Smooth muscle cell of the brain vasculature (primary cell): Measurements from ENCODE around the gene MTARC2.

Experiments
- DNase-seq: peaks from one replicate; pipeline ENCODE4 v3.0.0-alpha.2; 2012; ENCODE audit warnings: low read depth, low spot score

MTARC2 gene

GRCh38 chr1:220800262-220800661 is 52.1 kb downstream of the MTARC2 start:
- DNase-seq, result no peak

GRCh38 chr1:220803401-220804201 is 55.5 kb downstream of the MTARC2 start:
- DNase-seq, result no peak

GRCh38 chr1:220804202-220804586 is 56.1 kb downstream of the MTARC2 start:
- no peak for DNase-seq

GRCh38 chr1:220806408-220806807 is 58.3 kb downstream of the MTARC2 start:
- no peak for DNase-seq

GRCh38 chr1:220807726-220808125 is 59.6 kb downstream of the MTARC2 start:
- no peak for DNase-seq

- peak; percentile 45 for DNase-seq
Measured at GRCh38 chr1:220808345-220809186, 60.4 kb downstream of the MTARC2 start.

GRCh38 chr1:220809187-220809550 is 61.0 kb downstream of the MTARC2 start:
- no peak for DNase-seq

GRCh38 chr1:220809704-220810103 is 61.6 kb downstream of the MTARC2 start:
- DNase-seq, result no peak

- DNase-seq, result peak; percentile 36
Measured at GRCh38 chr1:220810179-220810653, 62.1 kb downstream of the MTARC2 start.

- DNase-seq, result no peak
Measured at GRCh38 chr1:220810963-220811362, 62.8 kb downstream of the MTARC2 start.

- no peak for DNase-seq
Measured at GRCh38 chr1:220811695-220812094, 63.6 kb downstream of the MTARC2 start.

GRCh38 chr1:220812308-220812707 is 64.2 kb downstream of the MTARC2 start:
- DNase-seq, result no peak

GRCh38 chr1:220813013-220813412 is 64.9 kb downstream of the MTARC2 start:
- no peak for DNase-seq

- no peak for DNase-seq
Measured at GRCh38 chr1:220815409-220815808, 67.3 kb downstream of the MTARC2 start.

- no peak for DNase-seq
Measured at GRCh38 chr1:220817907-220818306, 69.8 kb downstream of the MTARC2 start.

- no peak for DNase-seq
Measured at GRCh38 chr1:220818421-220819173, 70.5 kb downstream of the MTARC2 start.

GRCh38 chr1:220819467-220820026 is 71.4 kb downstream of the MTARC2 start:
- DNase-seq, result no peak

GRCh38 chr1:220824031-220824989 is 76.2 kb downstream of the MTARC2 start:
- DNase-seq, result no peak

GRCh38 chr1:220825819-220826551 is 77.9 kb downstream of the MTARC2 start:
- DNase-seq, result no peak

- no peak for DNase-seq
Measured at GRCh38 chr1:220826729-220827128, 78.6 kb downstream of the MTARC2 start.
